Activated CD8-positive, alpha-beta T cell treated with anti-CD3 and anti-CD28 coated beads for 36 hours (primary cell): ENCODE data around the gene SCGB1C2. TPM values are rescaled to one million over a fixed set of nuclear protein-coding genes. Genes with fewer than 3 reads are reported as not detected.

Experiments used
- ATAC-seq: fragments of 200-7000 bp; cut with Tn5 transposase; one replicate; pipeline ENCODE4 v1.10.0; 2021; ENCODE audit warnings: mild to moderate bottlenecking, moderate library complexity
- CTCF ChIA-PET: fragments of 350-600 bp; sonication (Branson Sonifier 250); formaldehyde crosslinking; loops from one replicate; lab custom pipeline; 2021; ENCODE audit warnings: antibody characterized with exemption; lab: Charles Lee
- POLR2A ChIA-PET: fragments of 350-600 bp; sonication (Branson Sonifier 250); formaldehyde crosslinking; loops from one replicate; lab custom pipeline; 2021; ENCODE audit warnings: antibody characterized with exemption; lab: Charles Lee
- DNase-seq: peaks from one replicate; pipeline ENCODE4 v3.0.0-alpha.2; 2020
- H3K27ac Mint-ChIP-seq: one replicate; pipeline ENCODE4 v1.8.0; 2021; ENCODE audit warnings: mild to moderate bottlenecking, mixed read lengths
- H3K27me3 Mint-ChIP-seq: one replicate; pipeline ENCODE4 v1.8.0; 2021; ENCODE audit warnings: mixed read lengths
- H3K36me3 Mint-ChIP-seq: one replicate; pipeline ENCODE4 v1.8.0; 2021; ENCODE audit warnings: low read depth, mixed read lengths
- H3K4me1 Mint-ChIP-seq: one replicate; pipeline ENCODE4 v1.8.0; 2021; ENCODE audit warnings: low read depth, mixed read lengths
- H3K4me3 Mint-ChIP-seq: one replicate; pipeline ENCODE4 v1.8.0; 2021; ENCODE audit warnings: mild to moderate bottlenecking, moderate library complexity, mixed read lengths
- H3K9me3 Mint-ChIP-seq: one replicate; pipeline ENCODE4 v1.8.0; 2021; ENCODE audit warnings: mixed read lengths
- CTCF ChIP-seq: fragments of 200-600 bp; IDR thresholded peaks from one replicate; pipeline ENCODE4 v1.8.0; 2022; ENCODE audit warnings: antibody characterized with exemption, mild to moderate bottlenecking
- intact Hi-C: fragments of 100-400 bp; cut with micrococcal nuclease; formaldehyde crosslinking; loops from one replicate; pipeline ENCODE4 v1.10.0; 2022
- total RNA-seq, 2 experiments: library from RNA; stranded (reverse); gene quantifications; one replicate each; pipeline ENCODE4 v1.2.3, GENCODE V29; 2021

Gene SCGB1C2
- total RNA-seq, 2 experiments from 2014 or later, result not detected

- CTCF ChIA-PET, result no interaction called here
- POLR2A ChIA-PET, result no interaction called here
- Mint-ChIP-seq H3K36me3 (no peaks in the 10 kb centered on the region), H3K27ac (no peak overlapping the region), H3K27me3 (peaks cover 29% of the 10 kb centered on the region), H3K9me3 (no peaks in the 10 kb centered on the region), H3K4me3 (no peak overlapping the region), H3K4me1 (no peaks in the 10 kb centered on the region)
- intact Hi-C loops, result no loop called here
- no peak for TF ChIP-seq CTCF
- ATAC-seq, result no peak
- no peak for DNase-seq
Measured at GRCh38 chr17:179781-180380, 42.5 kb downstream of the SCGB1C2 start.

- POLR2A ChIA-PET, result no interaction called here
- no peaks in the 10 kb centered on the region for H3K9me3 Mint-ChIP-seq
- no peaks in the 10 kb centered on the region for H3K36me3 Mint-ChIP-seq
- CTCF ChIA-PET, result no interaction called here
- H3K4me1 Mint-ChIP-seq, result peaks cover 1% of the 10 kb centered on the region
- TF ChIP-seq CTCF, result no peak
- no peak overlapping the region for H3K27ac Mint-ChIP-seq
- intact Hi-C loops, result no loop called here
- DNase-seq, result no peak
- H3K27me3 Mint-ChIP-seq, result peaks cover 29% of the 10 kb centered on the region
- H3K4me3 Mint-ChIP-seq, result no peak overlapping the region
- ATAC-seq, result no peak
Measured at GRCh38 chr17:180381-181244, 43.2 kb downstream of the SCGB1C2 start.

DNA sequence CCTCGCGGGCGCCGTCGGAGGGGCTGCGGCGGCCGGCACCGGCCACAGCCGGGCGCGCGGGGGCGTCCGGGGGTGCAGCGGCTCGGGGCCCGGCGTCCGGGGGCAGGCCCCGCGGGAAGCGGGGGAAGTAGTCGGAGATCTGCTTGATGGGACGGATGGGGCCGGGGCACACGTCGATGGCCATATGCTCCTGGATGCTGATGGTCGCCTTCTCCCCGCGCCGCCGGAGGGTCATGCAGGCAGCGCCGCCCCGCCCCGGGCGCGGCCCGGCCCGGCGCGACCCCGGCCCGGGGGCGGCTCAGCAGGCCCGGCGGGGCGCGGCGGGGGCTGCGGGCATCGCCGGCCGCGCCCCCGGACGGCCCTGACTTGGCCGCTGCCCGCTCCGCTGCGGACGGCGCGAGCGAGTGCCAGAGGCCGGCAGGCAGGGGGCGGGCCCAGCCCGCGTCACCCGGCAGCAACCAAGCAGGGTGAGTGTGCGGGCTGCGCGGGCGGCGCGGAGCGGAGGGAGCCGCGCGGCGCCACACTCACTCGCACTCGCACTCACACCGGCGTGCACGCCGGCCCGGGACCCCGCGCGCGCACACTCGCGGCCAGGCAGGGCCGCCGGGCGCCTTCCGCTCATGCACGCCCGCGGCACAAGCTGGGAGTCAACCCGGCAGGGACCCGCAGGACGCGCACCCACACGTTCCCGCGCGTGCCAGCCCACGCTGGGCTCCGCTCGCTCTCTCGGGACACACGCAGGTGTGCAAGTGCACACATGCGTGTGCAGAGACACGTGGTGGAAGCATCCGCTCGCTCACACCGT, 44.1 kb downstream of the SCGB1C2 start, which contains the start of gene DOC2B:
DOC2B (minus strand) TSS at position 406 of the 805 bp plus-strand sequence; CDS start at position 235, 171 bp downstream.
- no peak for TF ChIP-seq CTCF
- H3K4me1 Mint-ChIP-seq, result peaks cover 3% of the 10 kb centered on the region
- no peaks in the 10 kb centered on the region for H3K36me3 Mint-ChIP-seq
- intact Hi-C loops, result no loop called here
- ChIA-PET CTCF (no interaction called here), POLR2A (no interaction called here)
- H3K4me3 Mint-ChIP-seq, result no peak within 1 kb of the TSS
- DNase-seq (peak; percentile 9), ATAC-seq (peak; percentile 42)
- no peaks in the 10 kb centered on the region for H3K9me3 Mint-ChIP-seq
- H3K27ac Mint-ChIP-seq, result no peak within 1 kb of the TSS
- peaks cover 32% of the 10 kb centered on the region for H3K27me3 Mint-ChIP-seq

- Mint-ChIP-seq H3K4me1 (peaks cover 3% of the 10 kb centered on the region), H3K9me3 (no peaks in the 10 kb centered on the region), H3K27ac (no peak overlapping the region), H3K4me3 (no peak overlapping the region), H3K27me3 (peaks cover 31% of the 10 kb centered on the region), H3K36me3 (no peaks in the 10 kb centered on the region)
- ATAC-seq (peak; percentile 10), DNase-seq (no peak)
- CTCF ChIA-PET, result no interaction called here
- intact Hi-C loops, result no loop called here
- no peak for TF ChIP-seq CTCF
- POLR2A ChIA-PET, result no interaction called here
Measured at GRCh38 chr17:182050-182751, 44.8 kb downstream of the SCGB1C2 start.
